GM12878 (cell line): Measurements from ENCODE around the gene RNF130. TPM values are rescaled to one million over a fixed set of nuclear protein-coding genes. Genes with fewer than 3 reads are reported as not detected.

Experiments used
- ATAC-seq: fragments of 200-7000 bp; cut with Tn5 transposase; 3 replicates; pipeline ENCODE4 v1.9.1; 2020; ENCODE audit warnings: mild to moderate bottlenecking, moderate library complexity
- BruUV-seq: library from RNA; stranded (reverse); fragments of 400-500 nt; replicated peaks from 2 replicates; lab custom pipeline; 2021; lab: Mats Ljungman, UMichigan
- CTCF ChIA-PET: fragments of 300-600 bp; sonication (Branson Sonifier 250); formaldehyde crosslinking; extraction: SDS; loops from one replicate; lab custom pipeline; 2021; ENCODE audit warnings: inconsistent platforms; lab: Yijun Ruan, JAX
- POLR2A ChIA-PET: fragments of 350-600 bp; formaldehyde crosslinking; extraction: SDS; loops from one replicate; lab custom pipeline; 2021; ENCODE audit warnings: inconsistent platforms; lab: Charles Lee
- RAD21 ChIA-PET: fragments of 300-600 bp; sonication (Branson Sonifier 250); formaldehyde crosslinking; loops from one replicate; lab custom pipeline; 2023; ENCODE audit warnings: antibody characterized with exemption; ENCODE audit not compliant: unreplicated experiment; lab: Charles Lee
- SMC1A ChIA-PET: fragments of 300-600 bp; sonication (Branson Sonifier 250); formaldehyde crosslinking; loops from one replicate; lab custom pipeline; 2023; ENCODE audit not compliant: unreplicated experiment, uncharacterized antibody; lab: Charles Lee
- DNase-seq: peaks from one replicate; pipeline ENCODE4 v3.0.0-alpha.2; 2011; ENCODE audit warnings: low read depth, low spot score
- FAIRE-seq: peaks from 3 replicates; lab custom pipeline; 2011; peaks lifted over from hg19 to GRCh38; lab: Jason Lieb, UNC
- H2AFZ ChIP-seq: 2 replicates; pipeline ENCODE4 v1.6.0; 2011; ENCODE audit warnings: low read depth, low read length, control low read depth; ENCODE audit not compliant: control insufficient read depth
- H3K27ac ChIP-seq: 2 replicates; pipeline ENCODE4 v1.5.1; 2011; ENCODE audit warnings: control low read depth; ENCODE audit not compliant: control insufficient read depth, insufficient read depth
- H3K27me3 ChIP-seq, 2 experiments: replicated peaks in 1 of 2; 2 replicates each; pipeline versions ENCODE4 v1.6.0 to v1.6.1; 2011; ENCODE audit warnings: low read length in 1 of 2; ENCODE audit not compliant: control insufficient read depth in 2 of 2, insufficient read depth in 2 of 2
- H3K36me3 ChIP-seq, 2 experiments: 2 replicates each; pipeline ENCODE4 v1.5.1; 2011; ENCODE audit warnings: low read length in 1 of 2; ENCODE audit not compliant: control insufficient read depth in 2 of 2, insufficient read depth in 2 of 2
- H3K4me1 ChIP-seq: 2 replicates; pipeline ENCODE4 v1.6.1; 2011; ENCODE audit warnings: mild to moderate bottlenecking, low read length, moderate library complexity, mixed read lengths; ENCODE audit not compliant: control insufficient read depth, insufficient read depth
- H3K4me2 ChIP-seq: 2 replicates; pipeline ENCODE4 v1.6.0; 2011; ENCODE audit warnings: control low read depth; ENCODE audit not compliant: control insufficient read depth, insufficient read depth
- H3K4me3 ChIP-seq: fragments of 200-600 bp; sonication (generic); 2 replicates; pipeline ENCODE4 v1.5.1; 2016
- H3K79me2 ChIP-seq: 2 replicates; pipeline ENCODE4 v1.6.0; 2011; ENCODE audit warnings: low read length; ENCODE audit not compliant: control insufficient read depth, insufficient read depth
- H3K9ac ChIP-seq: 2 replicates; pipeline ENCODE4 v1.8.0; 2011; ENCODE audit warnings: low read length, control low read depth, mixed read lengths; ENCODE audit not compliant: control insufficient read depth, insufficient read depth
- H3K9me3 ChIP-seq: replicated peaks from 3 replicates; pipeline ENCODE4 v1.5.1; 2011; ENCODE audit warnings: mild to moderate bottlenecking, low read length; ENCODE audit not compliant: control insufficient read depth, insufficient read depth
- H4K20me1 ChIP-seq: 2 replicates; pipeline ENCODE4 v1.6.0; 2011; ENCODE audit not compliant: control insufficient read depth, insufficient read depth
- DPF2 ChIP-seq: fragments of 450-650 bp; IDR thresholded peaks from 2 replicates; pipeline ENCODE4 v1.6.1; 2017; ENCODE audit warnings: mild to moderate bottlenecking
- KLF5 ChIP-seq: fragments of 450-650 bp; IDR thresholded peaks from 2 replicates; pipeline ENCODE4 v1.6.1; 2014; ENCODE audit warnings: mild to moderate bottlenecking; ENCODE audit not compliant: partially characterized antibody
- RELA ChIP-seq: fragments of 450-650 bp; IDR thresholded peaks from 2 replicates; pipeline ENCODE4 v1.8.0; 2014; ENCODE audit warnings: borderline replicate concordance; ENCODE audit not compliant: partially characterized antibody
- RELB ChIP-seq: fragments of 450-650 bp; IDR thresholded peaks from 2 replicates; pipeline ENCODE4 v1.6.1; 2017; ENCODE audit warnings: low read depth, mild to moderate bottlenecking, moderate library complexity
- REST ChIP-seq: IDR thresholded peaks from 2 replicates; pipeline ENCODE4 v1.6.1; 2012; ENCODE audit warnings: mild to moderate bottlenecking, low read depth, low read length
- RUNX3 ChIP-seq: IDR thresholded peaks from 2 replicates; pipeline ENCODE4 v1.6.1; 2012; ENCODE audit warnings: low read length, inconsistent platforms
- SIN3A ChIP-seq: IDR thresholded peaks from 2 replicates; pipeline ENCODE4 v1.6.1; 2012; ENCODE audit warnings: low read depth, low read length, improper control_type of control experiment
- SUPT20H ChIP-seq: IDR thresholded peaks from 2 replicates; pipeline ENCODE4 v1.6.1; 2011; ENCODE audit warnings: low read depth, mild to moderate bottlenecking, low read length, moderate library complexity, borderline replicate concordance; ENCODE audit not compliant: control insufficient read depth
- ZBTB4 ChIP-seq: fragments of 450-650 bp; formaldehyde crosslinking; IDR thresholded peaks from 2 replicates; pipeline ENCODE4 v1.4.0; 2022; ENCODE audit warnings: mild to moderate bottlenecking, moderate library complexity
- ZNF217 ChIP-seq: fragments of 450-650 bp; IDR thresholded peaks from 2 replicates; pipeline ENCODE4 v1.6.1; 2017; ENCODE audit warnings: antibody characterized with exemption, mild to moderate bottlenecking
- WGBS: methylation state at CpG from one replicate; pipeline ENCODE4 v1.1.6; 2016; ENCODE audit warnings: low lambda C conversion rate; ENCODE audit not compliant: insufficient replicate concordance, insufficient coverage; ENCODE audit errors: missing lambda C conversion rate; 5-methylcytosine and 5-hydroxymethylcytosine counted together
- in situ Hi-C: fragments of 300-500 bp; cut with MboI; formaldehyde crosslinking; loops from 9 replicates; pipeline ENCODE4 v1.14.3; 2018; ENCODE audit warnings: mixed read lengths
- intact Hi-C: fragments of 100-400 bp; cut with micrococcal nuclease; formaldehyde crosslinking; loops from one replicate; pipeline ENCODE4 v1.14.2; 2022; ENCODE audit not compliant: unreplicated experiment
- polyA plus RNA-seq, 11 experiments: library from polyadenylated mRNA; depleted of rRNA in 4 of 11; unstranded in 6 of 11; stranded (reverse) in 5 of 11; fragments of >200 nt; fragmentation: Nextera tagmentation in 4 of 11; fragmentation: Illumina TruSeq in 1 of 11; extraction: Ambion mirVana in 4 of 11; extraction: Trizol in 1 of 11; gene quantifications; 1 replicate in 1 of 11; 2 replicates in 10 of 11; pipeline versions ENCODE4 v1.2.1 to v1.2.3, GENCODE V29; 2011 to 2016; ENCODE audit warnings: inconsistent platforms in 2 of 11, missing spikeins in 2 of 11, low read depth in 1 of 11
- total RNA-seq, 4 experiments: library from RNA; depleted of rRNA in 3 of 4; stranded (reverse); fragments of >200 nt in 3 of 4; fragmentation: Illumina TruSeq in 1 of 4; extraction: Trizol in 1 of 4; gene quantifications; 2 replicates each; pipeline versions ENCODE4 v1.2.1 to v1.2.3, GENCODE V29; 2013 to 2021

Gene RNF130
- total and polyA plus RNA-seq, 10 of the 15 experiments (the other 5 are each of a cell fraction or from before 2014, with no cell fraction given): 0.04 to 0.36 (median 0.11) TPM; not detected in 1

GRCh38 chr5:180020176-180020575 is 51.4 kb downstream of the RNF130 start:
- Histone ChIP-seq H3K36me3 (no peaks in the 10 kb centered on the region), H3K27me3 (no peaks in the 10 kb centered on the region), H3K27ac (no peak overlapping the region), H3K9me3 (no peaks in the 10 kb centered on the region; the same call in 2 of the 3 replicates), H3K4me1 (no peaks in the 10 kb centered on the region), H3K4me3 (no peak overlapping the region), H3K79me2 (no peaks in the 10 kb centered on the region), H3K4me2 (no peak overlapping the region), H2AFZ (no peak overlapping the region), H4K20me1 (no peaks in the 10 kb centered on the region), H3K9ac (no peak overlapping the region)
- in situ Hi-C loops: no loop called here
- POLR2A ChIA-PET: no interaction called here
- BruUV-seq: no TSS peak
- SMC1A ChIA-PET: no interaction called here
- DNase-seq: no peak
- intact Hi-C loops: no loop called here
- TF ChIP-seq ZNF217 (no peak), DPF2 (no peak), ZBTB4 (no peak), SIN3A (no peak), RUNX3 (no peak), RELA (no peak), SUPT20H (no peak), KLF5 (no peak), RELB (no peak), REST (no peak)
- CTCF ChIA-PET: interaction anchor here (0.6 kb wide), 1 partner anchor 1447 kb away, joined by 3 read pairs; no protein-coding TSS in a partner anchor
- FAIRE-seq: no peak
- RAD21 ChIA-PET: no interaction called here
- ATAC-seq: no peak
- WGBS: 56% methylated on average over 14 of the region's 15 CpGs
